HepG2 (cell line): ENCODE measurements around the gene TAPBP. TPM values are rescaled to one million over a fixed set of nuclear protein-coding genes. Genes with fewer than 3 reads are reported as not detected.
A peak's percentile ranks its signal among the peaks of the same experiment; 100 is the strongest.

Experiments used
- ATAC-seq: fragments of 200-7000 bp; cut with Tn5 transposase; 3 replicates; pipeline ENCODE4 v1.9.1; 2020; ENCODE audit warnings: mild to moderate bottlenecking, moderate library complexity
- BruUV-seq: library from RNA; stranded (reverse); fragments of 400-500 nt; replicated peaks from 2 replicates; lab custom pipeline; 2021; lab: Mats Ljungman, UMichigan
- CTCF ChIA-PET: fragments of 300-600 bp; formaldehyde crosslinking; extraction: SDS; loops from one replicate; lab custom pipeline; 2021; ENCODE audit warnings: low total read pairs, inconsistent platforms, low intra/inter-chr PET ratio; lab: Yijun Ruan, JAX
- POLR2A ChIA-PET: fragments of 350-600 bp; sonication (Branson Sonifier 250); formaldehyde crosslinking; loops from one replicate; lab custom pipeline; 2020; ENCODE audit warnings: antibody characterized with exemption, inconsistent platforms; lab: Yijun Ruan, JAX
- DNase-seq: peaks from one replicate; pipeline ENCODE4 v3.0.0-alpha.2; 2015; ENCODE audit warnings: low spot score
- FAIRE-seq: peaks from 3 replicates; lab custom pipeline; 2011; peaks lifted over from hg19 to GRCh38; lab: Jason Lieb, UNC
- H2AFZ ChIP-seq: one replicate; pipeline ENCODE4 v1.6.1; 2011; ENCODE audit warnings: low read length, inconsistent platforms
- H3K27ac ChIP-seq: fragments of 300-600 bp; 3 replicates; pipeline ENCODE4 v1.8.0; 2011; ENCODE audit warnings: mixed run types, mild to moderate bottlenecking, mixed read lengths, low read length, inconsistent platforms; ENCODE audit not compliant: insufficient read depth; ENCODE audit errors: extremely low read length
- H3K27me3 ChIP-seq, 2 experiments: fragments of 200-600 bp in 1 of 2; 2 replicates in 1 of 2; 3 replicates in 1 of 2; pipeline versions ENCODE4 v1.6.0 to v1.8.0; 2011; ENCODE audit warnings: low read length in 2 of 2, mild to moderate bottlenecking in 2 of 2, moderate library complexity in 2 of 2, inconsistent platforms in 1 of 2; ENCODE audit not compliant: insufficient read depth in 2 of 2, control insufficient read depth in 1 of 2
- H3K36me3 ChIP-seq, 2 experiments: fragments of 200-600 bp in 1 of 2; replicated peaks in 1 of 2; 2 replicates in 1 of 2; 3 replicates in 1 of 2; pipeline versions ENCODE4 v1.5.1 to v1.8.0; 2011; ENCODE audit warnings: low read length in 2 of 2, inconsistent platforms in 1 of 2; ENCODE audit not compliant: insufficient read depth in 2 of 2, control insufficient read depth in 1 of 2
- H3K4me1 ChIP-seq: 2 replicates; pipeline ENCODE4 v1.5.1; 2012; ENCODE audit warnings: low read length, inconsistent platforms; ENCODE audit not compliant: insufficient read depth
- H3K4me2 ChIP-seq: 2 replicates; pipeline ENCODE4 v1.6.0; 2011; ENCODE audit warnings: low read depth, low read length, inconsistent platforms
- H3K4me3 ChIP-seq, 3 experiments: fragments of 200-600 bp in 1 of 3; sonication (generic), shearing (Covaris generic) in 1 of 3; replicated peaks in 1 of 3; 2 replicates each; pipeline ENCODE4 v1.5.1; 2011 to 2016; ENCODE audit warnings: low read length in 3 of 3, inconsistent platforms in 2 of 3, low read depth in 2 of 3, mild to moderate bottlenecking in 2 of 3, control low read depth in 1 of 3, mixed read lengths in 1 of 3; ENCODE audit not compliant: insufficient read depth in 1 of 3
- H3K79me2 ChIP-seq: one replicate; pipeline ENCODE4 v1.6.1; 2011; ENCODE audit warnings: low read length, inconsistent platforms; ENCODE audit not compliant: insufficient read depth
- H3K9ac ChIP-seq: 2 replicates; pipeline ENCODE4 v1.6.0; 2011; ENCODE audit warnings: mild to moderate bottlenecking, low read depth, low read length, inconsistent platforms; ENCODE audit not compliant: insufficient read depth
- H3K9me3 ChIP-seq: 2 replicates; pipeline ENCODE4 v1.5.1; 2012; ENCODE audit warnings: mild to moderate bottlenecking, low read length
- H4K20me1 ChIP-seq: 2 replicates; pipeline ENCODE4 v1.6.0; 2011; ENCODE audit warnings: inconsistent platforms, mild to moderate bottlenecking, low read length, moderate library complexity; ENCODE audit not compliant: insufficient read depth
- ATF7-NPFF ChIP-seq: sonication (generic); formaldehyde crosslinking; IDR thresholded peaks from 2 replicates; pipeline ENCODE4 v1.8.1; 2023; ENCODE audit warnings: mild to moderate bottlenecking, low read depth, missing genetic modification reagents, moderate library complexity
- CBX5 ChIP-seq: sonication (generic); formaldehyde crosslinking; IDR thresholded peaks from 2 replicates; pipeline ENCODE4 v1.4.0; 2020; ENCODE audit warnings: missing genetic modification reagents, borderline replicate concordance
- DPF2 ChIP-seq: sonication (generic); formaldehyde crosslinking; IDR thresholded peaks from 2 replicates; pipeline ENCODE4 v1.4.0; 2020; ENCODE audit warnings: mild to moderate bottlenecking, low read depth, missing genetic modification reagents, borderline replicate concordance
- ELF1 ChIP-seq: sonication (generic); formaldehyde crosslinking; IDR thresholded peaks from 2 replicates; pipeline ENCODE4 v1.4.0; 2020; ENCODE audit warnings: missing genetic modification reagents
- FOXC1 ChIP-seq: sonication (generic); formaldehyde crosslinking; IDR thresholded peaks from 2 replicates; pipeline ENCODE4 v1.8.0; 2022; ENCODE audit warnings: mild to moderate bottlenecking, missing genetic modification reagents, borderline replicate concordance
- FOXJ3 ChIP-seq: sonication (generic); formaldehyde crosslinking; IDR thresholded peaks from 2 replicates; pipeline ENCODE4 v1.4.0; 2020; ENCODE audit warnings: missing genetic modification reagents, mild to moderate bottlenecking, borderline replicate concordance
- KMT2A ChIP-seq: sonication (generic); formaldehyde crosslinking; IDR thresholded peaks from 2 replicates; pipeline ENCODE4 v1.4.0; 2020; ENCODE audit warnings: missing genetic modification reagents
- MTF2 ChIP-seq: sonication (generic); formaldehyde crosslinking; IDR thresholded peaks from 2 replicates; pipeline ENCODE4 v1.5.0; 2020; ENCODE audit warnings: missing genetic modification reagents, borderline replicate concordance
- MZF1 ChIP-seq: sonication (generic); formaldehyde crosslinking; IDR thresholded peaks from 2 replicates; pipeline ENCODE4 v1.8.1; 2023; ENCODE audit warnings: mild to moderate bottlenecking, missing genetic modification reagents, borderline replicate concordance
- NR2C2 ChIP-seq: sonication (generic); formaldehyde crosslinking; IDR thresholded peaks from 2 replicates; pipeline ENCODE4 v1.4.0; 2020; ENCODE audit warnings: missing genetic modification reagents, mild to moderate bottlenecking, moderate library complexity, borderline replicate concordance
- TBL1XR1 ChIP-seq: fragments of 150-350 bp; IDR thresholded peaks from 2 replicates; pipeline ENCODE4 v1.6.1; 2014; ENCODE audit warnings: borderline replicate concordance, low read length; ENCODE audit not compliant: partially characterized antibody
- ZFP82 ChIP-seq: sonication (generic); formaldehyde crosslinking; IDR thresholded peaks from 2 replicates; pipeline ENCODE4 v1.5.1; 2020; ENCODE audit warnings: mild to moderate bottlenecking, missing genetic modification reagents, borderline replicate concordance
- ZNF44 ChIP-seq: sonication (generic); formaldehyde crosslinking; IDR thresholded peaks from 2 replicates; pipeline ENCODE4 v1.5.1; 2020; ENCODE audit warnings: mild to moderate bottlenecking, missing genetic modification reagents
- ZNF562 ChIP-seq: sonication (generic); formaldehyde crosslinking; IDR thresholded peaks from 2 replicates; pipeline ENCODE4 v1.8.0; 2022; ENCODE audit warnings: missing genetic modification reagents, borderline replicate concordance
- ZNF713 ChIP-seq: sonication (generic); formaldehyde crosslinking; IDR thresholded peaks from 2 replicates; pipeline ENCODE4 v1.4.0; 2020; ENCODE audit warnings: mild to moderate bottlenecking, missing genetic modification reagents
- WGBS: methylation state at CpG from one replicate; pipeline ENCODE4 v1.1.6; 2017; ENCODE audit warnings: low lambda C conversion rate; 5-methylcytosine and 5-hydroxymethylcytosine counted together
- in situ Hi-C: cut with HindIII; loops from 2 replicates; pipeline ENCODE4 v1.10.0; 2017; ENCODE audit warnings: low pct_unique_long_range_greater_than_20kb; ENCODE audit not compliant: extremely low pct_ligation_motif_present
- intact Hi-C: fragments of 100-400 bp; cut with micrococcal nuclease; formaldehyde crosslinking; loops from one replicate; pipeline ENCODE4 v1.10.0; 2022; ENCODE audit not compliant: unreplicated experiment
- polyA plus RNA-seq, 8 experiments: library from polyadenylated mRNA; depleted of rRNA in 3 of 8; stranded (reverse) in 7 of 8; unstranded in 1 of 8; fragments of >200 nt; fragmentation: Illumina TruSeq in 4 of 8; extraction: Trizol in 4 of 8; gene quantifications; 2 replicates each; pipeline versions ENCODE4 v1.2.1 to v1.2.3, GENCODE V29; 2011 to 2016; ENCODE audit warnings: low read depth in 4 of 8, missing spikeins in 1 of 8, mixed read lengths in 1 of 8; ENCODE audit not compliant: insufficient read depth in 1 of 8
- total RNA-seq, 5 experiments: library from RNA; depleted of rRNA; stranded (reverse); fragments of >200 nt; fragmentation: Illumina TruSeq; extraction: Trizol; gene quantifications; 2 replicates each; pipeline ENCODE4 v1.2.3, GENCODE V29; 2016; ENCODE audit warnings: low read depth in 1 of 5
- TF ChIP-seq, protein P1 (sequence below): sonication (generic); formaldehyde crosslinking; IDR thresholded peaks from 2 replicates; pipeline ENCODE4 v1.8.0; 2022; ENCODE audit warnings: missing genetic modification reagents, mild to moderate bottlenecking, moderate library complexity, borderline replicate concordance
- TF ChIP-seq, protein P2 (sequence below), 2 experiments: IDR thresholded peaks; 2 replicates each; pipeline ENCODE4 v1.6.1; 2011 to 2012; ENCODE audit warnings: low read length in 2 of 2, borderline replicate concordance in 1 of 2, low read depth in 1 of 2, mild to moderate bottlenecking in 1 of 2, moderate library complexity in 1 of 2

Gene TAPBP
- total and polyA plus RNA-seq, 2 of the 13 experiments (the other 11 are each of a cell fraction or from before 2014, with no cell fraction given) = 27.4 to 32.3 TPM

DNA sequence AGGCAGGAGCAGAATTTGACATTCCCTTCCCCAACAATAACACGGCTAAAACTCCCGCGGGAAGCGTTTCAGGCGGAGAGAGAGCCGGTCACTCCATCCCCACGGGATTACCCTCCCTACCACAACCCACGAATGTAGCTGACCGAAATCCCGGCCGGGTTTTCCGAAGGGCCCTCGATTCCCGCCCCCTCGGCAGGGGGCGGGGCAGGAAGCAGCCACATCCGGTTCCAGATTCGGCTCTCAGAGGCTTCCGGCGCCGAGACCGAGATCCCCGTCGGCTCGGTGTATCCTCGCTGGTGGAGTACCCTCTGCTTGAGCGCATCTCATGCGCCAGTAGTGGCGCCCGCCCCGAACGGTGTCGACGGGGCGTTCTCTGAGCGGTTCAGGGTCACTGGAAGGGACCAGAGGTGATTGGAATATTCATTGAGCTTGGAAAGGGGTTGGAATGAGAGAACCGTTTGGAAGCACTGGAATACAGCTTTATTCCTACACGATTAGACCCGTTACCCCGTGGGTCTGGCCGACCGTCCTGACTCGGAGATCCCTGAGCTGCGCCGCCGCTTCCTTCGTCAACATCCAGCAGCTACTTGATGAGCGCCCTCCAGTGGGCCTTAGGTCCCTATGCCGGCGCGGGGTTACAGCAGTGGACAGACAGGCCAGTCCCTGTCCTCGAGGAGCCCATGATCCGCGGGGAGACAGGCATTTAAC lies 14.5 kb downstream of the TAPBP start:
- Histone ChIP-seq H3K4me1 (peaks cover 27% of the 10 kb centered on the region), H3K4me2 (peak overlapping the region; percentile 92), H3K27me3 (no peaks in the 10 kb centered on the region; a peak in 1 of 5 replicates), H4K20me1 (no peaks in the 10 kb centered on the region), H3K9me3 (no peaks in the 10 kb centered on the region), H3K9ac (peak overlapping the region; percentile 92), H2AFZ (no peak overlapping the region), H3K27ac (peak overlapping the region; percentile 93), H3K4me3 (peak overlapping the region; percentile 75 to 88 (median 79)), H3K36me3 (peaks cover 7 to 10% of the 10 kb centered on the region in 2 experiments; a peak in 2 of 5 replicates), H3K79me2 (peaks cover 12% of the 10 kb centered on the region)
- 0% methylated on average over 20 of the region's 54 CpGs for WGBS
- intact Hi-C loops = loop anchor here (1.0 kb wide), 2 partner anchors 19 to 99 kb away; partner anchors contain the start of genes RXRB and SLC39A7
- in situ Hi-C loops = loop anchor here (5.0 to 25.0 kb wide), 2 partner anchors 97 to 113 kb away; partner anchors contain the start of genes CUTA, HSD17B8, PHF1 and RXRB
- FAIRE-seq = peak; percentile 76
- peak; percentile 73 for ATAC-seq
- peak; percentile 88 for DNase-seq
- ChIA-PET CTCF (interaction anchor here (1.0 to 3.3 kb wide), 4 partner anchors 9 to 176 kb away, joined by 3 to 52 read pairs (median 4); no protein-coding TSS in a partner anchor), POLR2A (interaction anchor here (0.8 to 4.1 kb wide), 16 partner anchors 9 to 328 kb away, joined by 3 to 57 read pairs (median 7); partner anchors contain the start of genes B3GALT4, PFDN6, RING1 and RPS18)
- BruUV-seq = TSS peak; percentile 89
- TF ChIP-seq, protein P1, sequence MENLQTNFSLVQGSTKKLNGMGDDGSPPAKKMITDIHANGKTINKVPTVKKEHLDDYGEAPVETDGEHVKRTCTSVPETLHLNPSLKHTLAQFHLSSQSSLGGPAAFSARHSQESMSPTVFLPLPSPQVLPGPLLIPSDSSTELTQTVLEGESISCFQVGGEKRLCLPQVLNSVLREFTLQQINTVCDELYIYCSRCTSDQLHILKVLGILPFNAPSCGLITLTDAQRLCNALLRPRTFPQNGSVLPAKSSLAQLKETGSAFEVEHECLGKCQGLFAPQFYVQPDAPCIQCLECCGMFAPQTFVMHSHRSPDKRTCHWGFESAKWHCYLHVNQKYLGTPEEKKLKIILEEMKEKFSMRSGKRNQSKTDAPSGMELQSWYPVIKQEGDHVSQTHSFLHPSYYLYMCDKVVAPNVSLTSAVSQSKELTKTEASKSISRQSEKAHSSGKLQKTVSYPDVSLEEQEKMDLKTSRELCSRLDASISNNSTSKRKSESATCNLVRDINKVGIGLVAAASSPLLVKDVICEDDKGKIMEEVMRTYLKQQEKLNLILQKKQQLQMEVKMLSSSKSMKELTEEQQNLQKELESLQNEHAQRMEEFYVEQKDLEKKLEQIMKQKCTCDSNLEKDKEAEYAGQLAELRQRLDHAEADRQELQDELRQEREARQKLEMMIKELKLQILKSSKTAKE (CRISPR knock-in tag) = no peak
- TF ChIP-seq ATF7-NPFF (CRISPR knock-in tag) = peak; percentile 92
- TF ChIP-seq DPF2 = no peak
- TF ChIP-seq KMT2A (CRISPR knock-in tag) = peak; percentile 85
- TF ChIP-seq ELF1 (CRISPR knock-in tag) = peak; percentile 84
- no peak for TF ChIP-seq ZFP82 (CRISPR knock-in tag)
- peak; percentile 79 for TF ChIP-seq NR2C2
- peak; percentile 74 for TF ChIP-seq FOXC1
- peak; percentile 76 for TF ChIP-seq CBX5 (CRISPR knock-in tag)
- 0 out of 2 replicates have a peak, but pooled peaks have one; percentile 39 for TF ChIP-seq MZF1 (CRISPR knock-in tag)
- TF ChIP-seq, protein P2, sequence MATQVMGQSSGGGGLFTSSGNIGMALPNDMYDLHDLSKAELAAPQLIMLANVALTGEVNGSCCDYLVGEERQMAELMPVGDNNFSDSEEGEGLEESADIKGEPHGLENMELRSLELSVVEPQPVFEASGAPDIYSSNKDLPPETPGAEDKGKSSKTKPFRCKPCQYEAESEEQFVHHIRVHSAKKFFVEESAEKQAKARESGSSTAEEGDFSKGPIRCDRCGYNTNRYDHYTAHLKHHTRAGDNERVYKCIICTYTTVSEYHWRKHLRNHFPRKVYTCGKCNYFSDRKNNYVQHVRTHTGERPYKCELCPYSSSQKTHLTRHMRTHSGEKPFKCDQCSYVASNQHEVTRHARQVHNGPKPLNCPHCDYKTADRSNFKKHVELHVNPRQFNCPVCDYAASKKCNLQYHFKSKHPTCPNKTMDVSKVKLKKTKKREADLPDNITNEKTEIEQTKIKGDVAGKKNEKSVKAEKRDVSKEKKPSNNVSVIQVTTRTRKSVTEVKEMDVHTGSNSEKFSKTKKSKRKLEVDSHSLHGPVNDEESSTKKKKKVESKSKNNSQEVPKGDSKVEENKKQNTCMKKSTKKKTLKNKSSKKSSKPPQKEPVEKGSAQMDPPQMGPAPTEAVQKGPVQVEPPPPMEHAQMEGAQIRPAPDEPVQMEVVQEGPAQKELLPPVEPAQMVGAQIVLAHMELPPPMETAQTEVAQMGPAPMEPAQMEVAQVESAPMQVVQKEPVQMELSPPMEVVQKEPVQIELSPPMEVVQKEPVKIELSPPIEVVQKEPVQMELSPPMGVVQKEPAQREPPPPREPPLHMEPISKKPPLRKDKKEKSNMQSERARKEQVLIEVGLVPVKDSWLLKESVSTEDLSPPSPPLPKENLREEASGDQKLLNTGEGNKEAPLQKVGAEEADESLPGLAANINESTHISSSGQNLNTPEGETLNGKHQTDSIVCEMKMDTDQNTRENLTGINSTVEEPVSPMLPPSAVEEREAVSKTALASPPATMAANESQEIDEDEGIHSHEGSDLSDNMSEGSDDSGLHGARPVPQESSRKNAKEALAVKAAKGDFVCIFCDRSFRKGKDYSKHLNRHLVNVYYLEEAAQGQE (IDR thresholded peaks at IDR 0.05; ENCODE audit: borderline replicate concordance in 1 of 2, low read depth in 1 of 2, low read length in 2 of 2) = peak in 1 of 2 experiments; percentile 45; a peak in 1 of 4 replicates
- TF ChIP-seq ZNF44 (CRISPR knock-in tag) = peak; percentile 21; the same call in 1 of the 2 replicates
- peak; percentile 67; the same call in 1 of the 2 replicates for TF ChIP-seq FOXJ3
- TF ChIP-seq TBL1XR1 = peak; percentile 50
- peak; percentile 20; the same call in 1 of the 2 replicates for TF ChIP-seq ZNF713 (CRISPR knock-in tag)
- no peak for TF ChIP-seq ZNF562 (CRISPR knock-in tag)
- TF ChIP-seq MTF2 (CRISPR knock-in tag) = no peak
